ENCODE results near the gene GALNTL6.

GRCh38 chr4:171889681-171890080 is 76.5 kb downstream of the GALNTL6 start:
- TF ChIP-seq POLR2AphosphoS5 (IDR thresholded peaks at IDR 0.05) (no peak), CTCF (IDR thresholded peaks at IDR 0.05) (no peak), POLR2A (IDR thresholded peaks at IDR 0.05) (no peak)

Measured in suprapubic skin (tissue), 4 donors.